ENCODE measurements around the gene SPG7.

DNA sequence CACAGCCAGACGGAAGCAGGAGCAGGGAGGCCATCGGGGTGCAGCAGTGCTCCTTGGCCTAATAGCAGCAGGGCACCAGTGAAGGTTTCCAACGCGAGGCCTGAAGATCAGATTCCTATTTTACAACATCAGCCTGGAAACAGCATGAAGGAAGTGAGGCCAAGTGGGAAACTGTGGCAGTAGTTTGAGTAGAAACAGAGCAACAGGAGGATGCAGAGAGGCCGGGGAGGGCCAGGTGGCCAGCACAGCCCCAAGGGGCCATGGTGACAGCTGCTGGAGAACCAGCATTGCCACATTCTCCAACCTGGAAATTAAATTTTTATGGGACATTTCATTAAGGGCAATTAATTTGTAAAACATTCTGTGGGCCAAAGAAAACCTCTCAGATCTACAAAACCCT lies 14.4 kb upstream of the SPG7 start:
- TF ChIP-seq CTCF (IDR thresholded peaks at IDR 0.05) = no peak
- TF ChIP-seq, protein P1, sequence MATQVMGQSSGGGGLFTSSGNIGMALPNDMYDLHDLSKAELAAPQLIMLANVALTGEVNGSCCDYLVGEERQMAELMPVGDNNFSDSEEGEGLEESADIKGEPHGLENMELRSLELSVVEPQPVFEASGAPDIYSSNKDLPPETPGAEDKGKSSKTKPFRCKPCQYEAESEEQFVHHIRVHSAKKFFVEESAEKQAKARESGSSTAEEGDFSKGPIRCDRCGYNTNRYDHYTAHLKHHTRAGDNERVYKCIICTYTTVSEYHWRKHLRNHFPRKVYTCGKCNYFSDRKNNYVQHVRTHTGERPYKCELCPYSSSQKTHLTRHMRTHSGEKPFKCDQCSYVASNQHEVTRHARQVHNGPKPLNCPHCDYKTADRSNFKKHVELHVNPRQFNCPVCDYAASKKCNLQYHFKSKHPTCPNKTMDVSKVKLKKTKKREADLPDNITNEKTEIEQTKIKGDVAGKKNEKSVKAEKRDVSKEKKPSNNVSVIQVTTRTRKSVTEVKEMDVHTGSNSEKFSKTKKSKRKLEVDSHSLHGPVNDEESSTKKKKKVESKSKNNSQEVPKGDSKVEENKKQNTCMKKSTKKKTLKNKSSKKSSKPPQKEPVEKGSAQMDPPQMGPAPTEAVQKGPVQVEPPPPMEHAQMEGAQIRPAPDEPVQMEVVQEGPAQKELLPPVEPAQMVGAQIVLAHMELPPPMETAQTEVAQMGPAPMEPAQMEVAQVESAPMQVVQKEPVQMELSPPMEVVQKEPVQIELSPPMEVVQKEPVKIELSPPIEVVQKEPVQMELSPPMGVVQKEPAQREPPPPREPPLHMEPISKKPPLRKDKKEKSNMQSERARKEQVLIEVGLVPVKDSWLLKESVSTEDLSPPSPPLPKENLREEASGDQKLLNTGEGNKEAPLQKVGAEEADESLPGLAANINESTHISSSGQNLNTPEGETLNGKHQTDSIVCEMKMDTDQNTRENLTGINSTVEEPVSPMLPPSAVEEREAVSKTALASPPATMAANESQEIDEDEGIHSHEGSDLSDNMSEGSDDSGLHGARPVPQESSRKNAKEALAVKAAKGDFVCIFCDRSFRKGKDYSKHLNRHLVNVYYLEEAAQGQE (IDR thresholded peaks at IDR 0.05; ENCODE audit: insufficient read depth in 1 of 2, low read depth in 2 of 2, low read length in 1 of 2) = no peak
